Endothelial cell of umbilical vein (primary cell): ENCODE measurements around the gene TPSG1. TPM values are rescaled to one million over a fixed set of nuclear protein-coding genes. Genes with fewer than 3 reads are reported as not detected.

ENCODE experiments used
- BruUV-seq: library from RNA; stranded (reverse); fragments of 400-500 nt; replicated peaks from 2 replicates; lab custom pipeline; 2021; lab: Mats Ljungman, UMichigan
- CTCF ChIA-PET: fragments of 300-600, 350-600 bp; sonication (Branson Sonifier 250); formaldehyde crosslinking; loops from one replicate; lab custom pipeline; 2021; ENCODE audit warnings: antibody characterized with exemption, inconsistent platforms; lab: Charles Lee
- POLR2A ChIA-PET: fragments of 300-600, 350-600 bp; sonication (Branson Sonifier 250); formaldehyde crosslinking; loops from one replicate; lab custom pipeline; 2021; ENCODE audit warnings: antibody characterized with exemption, inconsistent platforms; lab: Charles Lee
- DNase-seq: peaks from one replicate; pipeline ENCODE4 v3.0.0-alpha.2; 2011; ENCODE audit warnings: low read depth, low spot score
- FAIRE-seq: peaks from 2 replicates; lab custom pipeline; 2011; peaks lifted over from hg19 to GRCh38; lab: Jason Lieb, UNC
- H2AFZ ChIP-seq: 2 replicates; pipeline ENCODE4 v1.6.0; 2012; ENCODE audit warnings: low read depth, low read length, control low read depth, inconsistent platforms
- H3K27ac ChIP-seq: 2 replicates; pipeline ENCODE4 v1.5.1; 2011; ENCODE audit warnings: low read depth, mild to moderate bottlenecking, control low read depth, low read length, moderate library complexity; ENCODE audit not compliant: insufficient read depth
- H3K27me3 ChIP-seq, 2 experiments: 2 replicates each; pipeline versions ENCODE4 v1.6.0 to v1.6.1; 2011; ENCODE audit warnings: low read length in 2 of 2, mixed read lengths in 1 of 2; ENCODE audit not compliant: control insufficient read depth in 2 of 2, insufficient read depth in 2 of 2
- H3K36me3 ChIP-seq, 2 experiments: 2 replicates in 1 of 2; 3 replicates in 1 of 2; pipeline ENCODE4 v1.5.1; 2011; ENCODE audit warnings: low read length in 2 of 2, mild to moderate bottlenecking in 1 of 2, moderate library complexity in 1 of 2; ENCODE audit not compliant: control insufficient read depth in 2 of 2, insufficient read depth in 2 of 2; ENCODE audit errors: extremely low read depth in 1 of 2
- H3K4me1 ChIP-seq: 3 replicates; pipeline ENCODE4 v1.5.1; 2011; ENCODE audit warnings: mild to moderate bottlenecking, low read length; ENCODE audit not compliant: control insufficient read depth, insufficient read depth; ENCODE audit errors: extremely low read depth
- H3K4me2 ChIP-seq: 2 replicates; pipeline ENCODE4 v1.6.1; 2011; ENCODE audit warnings: low read length, control low read depth, mixed read lengths; ENCODE audit not compliant: insufficient read depth
- H3K4me3 ChIP-seq, 3 experiments: fragments of 200-600 bp in 1 of 3; sonication (generic), shearing (Covaris generic) in 1 of 3; replicated peaks in 1 of 3; 2 replicates each; pipeline ENCODE4 v1.5.1; 2011 to 2016; ENCODE audit warnings: control low read depth in 3 of 3, low read length in 3 of 3, mild to moderate bottlenecking in 2 of 3, inconsistent platforms in 1 of 3, low read depth in 1 of 3, moderate library complexity in 1 of 3; ENCODE audit not compliant: insufficient read depth in 1 of 3
- H3K79me2 ChIP-seq: 2 replicates; pipeline ENCODE4 v1.6.0; 2012; ENCODE audit warnings: low read length, inconsistent platforms; ENCODE audit not compliant: control insufficient read depth, insufficient read depth
- H3K9ac ChIP-seq: replicated peaks from 2 replicates; pipeline ENCODE3; 2011; ENCODE audit warnings: low read length, control low read depth; ENCODE audit not compliant: insufficient read depth; ENCODE audit errors: extremely low read depth
- H3K9me1 ChIP-seq: replicated peaks from 3 replicates; pipeline ENCODE4 v1.6.0; 2011; ENCODE audit warnings: mild to moderate bottlenecking, low read length; ENCODE audit not compliant: control insufficient read depth, insufficient read depth; ENCODE audit errors: extremely low read depth
- H3K9me3 ChIP-seq: replicated peaks from 2 replicates; pipeline ENCODE4 v1.5.1; 2012; ENCODE audit warnings: low read length, inconsistent platforms; ENCODE audit not compliant: control insufficient read depth, insufficient read depth
- H4K20me1 ChIP-seq: replicated peaks from 2 replicates; pipeline ENCODE3; 2011; ENCODE audit warnings: mild to moderate bottlenecking, low read length; ENCODE audit not compliant: control insufficient read depth, insufficient read depth; ENCODE audit errors: extremely low read depth
- CTCF ChIP-seq, 2 donors: IDR thresholded peaks; 1 replicate in 1 of 2; 2 replicates in 1 of 2; pipeline ENCODE4 v1.5.1; 2011; ENCODE audit warnings: low read length in 2 of 2, mild to moderate bottlenecking in 2 of 2, moderate library complexity in 2 of 2, control low read depth in 1 of 2, inconsistent platforms in 1 of 2, low read depth in 1 of 2; ENCODE audit not compliant: insufficient read depth in 1 of 2; ENCODE audit errors: extremely low read depth in 1 of 2
- EZH2 ChIP-seq: IDR thresholded peaks from 2 replicates; pipeline ENCODE4 v1.6.1; 2012; ENCODE audit warnings: borderline replicate concordance, low read depth, mild to moderate bottlenecking, moderate library complexity, low read length, inconsistent platforms; ENCODE audit not compliant: severe bottlenecking
- FOS ChIP-seq: IDR thresholded peaks from 2 replicates; pipeline ENCODE4 v1.6.1; 2011; ENCODE audit warnings: mild to moderate bottlenecking, low read length, moderate library complexity, borderline replicate concordance; ENCODE audit not compliant: insufficient read depth
- GATA2 ChIP-seq: IDR thresholded peaks from 2 replicates; pipeline ENCODE4 v1.7.0; 2011; ENCODE audit warnings: low read depth, mild to moderate bottlenecking, moderate library complexity, mixed read lengths, low read length; ENCODE audit not compliant: insufficient read length, insufficient read depth
- JUN ChIP-seq: IDR thresholded peaks from 2 replicates; pipeline ENCODE4 v1.6.1; 2011; ENCODE audit warnings: borderline replicate concordance, low read depth; ENCODE audit not compliant: insufficient read length, insufficient read depth
- MAX ChIP-seq: IDR thresholded peaks from 2 replicates; pipeline ENCODE4 v1.6.1; 2011; ENCODE audit not compliant: insufficient read depth, insufficient read length
- MYC ChIP-seq: IDR thresholded peaks from one replicate; pipeline ENCODE4 v1.6.1; 2011; ENCODE audit warnings: mild to moderate bottlenecking, low read depth, low read length
- POLR2A ChIP-seq: IDR thresholded peaks from 2 replicates; pipeline ENCODE4 v1.6.1; 2012; ENCODE audit warnings: low read depth, mild to moderate bottlenecking, control low read depth, low read length
- POLR2AphosphoS5 ChIP-seq: IDR thresholded peaks from 2 replicates; pipeline ENCODE4 v1.6.1; 2012; ENCODE audit warnings: low read depth, mild to moderate bottlenecking, control low read depth, low read length, moderate library complexity; ENCODE audit not compliant: insufficient read depth
- dilution Hi-C: fragments of 300-500 bp; cut with MboI; formaldehyde crosslinking; loops from one replicate; pipeline ENCODE4 v1.15.0; 2019; ENCODE audit warnings: low sequenced_read_pairs; ENCODE audit not compliant: extremely low pct_ligation_motif_present
- intact Hi-C: fragments of 100-400 bp; cut with micrococcal nuclease; formaldehyde crosslinking; loops from one replicate; pipeline ENCODE4 v1.10.0; 2022
- polyA plus RNA-seq, 4 experiments: library from polyadenylated mRNA; depleted of rRNA in 3 of 4; stranded (reverse) in 3 of 4; unstranded in 1 of 4; fragments of >200 nt; gene quantifications; 2 replicates each; pipeline versions ENCODE4 v1.2.1 to v1.2.3, GENCODE V29; 2011 to 2012; ENCODE audit warnings: missing spikeins in 1 of 4
- total RNA-seq: library from RNA; stranded (reverse); gene quantifications from 2 replicates; pipeline ENCODE4 v1.2.3, GENCODE V29; 2021

TPSG1 gene
- total and polyA plus RNA-seq, 2 donors (not counting 3 experiments of a cell fraction or from before 2014, with no cell fraction given) = not detected

GRCh38 chr16:1175566-1176279, 49.3 kb downstream of the TPSG1 start:
- no peak overlapping the region for H3K4me3 ChIP-seq
- no peak for FAIRE-seq
- no peak overlapping the region for H3K9ac ChIP-seq
- intact Hi-C loops (loop anchor here (2.0 kb wide), 1 partner anchor 41 kb away; no protein-coding TSS in a partner anchor), dilution Hi-C loops (no loop called here)
- H3K4me1 ChIP-seq = no peaks in the 10 kb centered on the region
- H3K79me2 ChIP-seq = no peaks in the 10 kb centered on the region
- ChIA-PET CTCF (interaction anchor here (1.1 kb wide), 1 partner anchor 32 kb away, joined by 3 read pairs; no protein-coding TSS in a partner anchor), POLR2A (no interaction called here)
- TF ChIP-seq POLR2AphosphoS5 = no peak
- no peak for TF ChIP-seq POLR2A
- TF ChIP-seq MAX = no peak
- no peak for TF ChIP-seq FOS
- no peak for TF ChIP-seq GATA2
- no peak for TF ChIP-seq MYC
- no peak for TF ChIP-seq JUN
- TF ChIP-seq CTCF (IDR thresholded peaks at IDR 0.05; ENCODE audit: extremely low read depth in 1 of 2, insufficient read depth in 1 of 2, low read depth in 1 of 2, low read length in 2 of 2) = no peak
- TF ChIP-seq EZH2 = no peak
- BruUV-seq = no TSS peak
- no peaks in the 10 kb centered on the region for H3K36me3 ChIP-seq
- no peak overlapping the region for H2AFZ ChIP-seq
- no peaks in the 10 kb centered on the region for H4K20me1 ChIP-seq
- H3K4me2 ChIP-seq = no peak overlapping the region
- H3K9me1 ChIP-seq = no peaks in the 10 kb centered on the region
- H3K9me3 ChIP-seq = no peaks in the 10 kb centered on the region
- H3K27ac ChIP-seq = no peak overlapping the region
- H3K27me3 ChIP-seq = no peaks in the 10 kb centered on the region
- no peak for DNase-seq
